ENCODE data around the gene SCO2. TPM values are rescaled to one million over a fixed set of nuclear protein-coding genes. Genes with fewer than 3 reads are reported as not detected.

The SCO2 gene
- total and polyA plus RNA-seq, 2 experiments from 2014 or later, result 2.0 to 11.2 TPM

GRCh38 chr22:50567721-50568252, 42.4 kb upstream of the SCO2 start:
- Histone ChIP-seq H3K79me2 (no peaks in the 10 kb centered on the region), H2AFZ (no peak overlapping the region), H3K4me1 (ENCODE audit: insufficient read depth) (peaks cover 12% of the 10 kb centered on the region), H3K9me3 (ENCODE audit: low read depth) (no peaks in the 10 kb centered on the region), H3K27ac (no peak overlapping the region), H3K27me3 (no peaks in the 10 kb centered on the region), H3K9me2 (replicated peaks; ENCODE audit: insufficient read depth) (no peaks in the 10 kb centered on the region), H3K36me3 (replicated peaks; ENCODE audit: insufficient read depth, low read depth) (no peaks in the 10 kb centered on the region), H3K4me2 (no peak overlapping the region), H3K4me3 (no peak overlapping the region), H4K20me1 (ENCODE audit: insufficient read depth, poor library complexity, severe bottlenecking) (no peaks in the 10 kb centered on the region)
- no peak for DNase-seq (ENCODE audit: low spot score)
- no peak for TF ChIP-seq CTCF (IDR thresholded peaks at IDR 0.05; ENCODE audit: poor library complexity)
- TF ChIP-seq EZH2phosphoT487 (IDR thresholded peaks at IDR 0.05; ENCODE audit: low read depth, severe bottlenecking, unreplicated experiment), result no peak
- no peak for TF ChIP-seq EZH2 (IDR thresholded peaks at IDR 0.05; ENCODE audit: borderline replicate concordance)
- 97% methylated on average over 7 of the region's 7 CpGs for WGBS (ENCODE audit: low lambda C conversion rate, missing lambda C conversion rate)

GRCh38 chr22:50564289-50564688, 38.9 kb upstream of the SCO2 start:
- no peak for DNase-seq (ENCODE audit: low spot score)
- Histone ChIP-seq H3K27ac (no peak overlapping the region), H2AFZ (no peak overlapping the region), H3K9me3 (ENCODE audit: low read depth) (no peaks in the 10 kb centered on the region), H3K79me2 (no peaks in the 10 kb centered on the region), H3K9me2 (replicated peaks; ENCODE audit: insufficient read depth) (no peaks in the 10 kb centered on the region), H4K20me1 (ENCODE audit: insufficient read depth, poor library complexity, severe bottlenecking) (no peaks in the 10 kb centered on the region), H3K36me3 (replicated peaks; ENCODE audit: insufficient read depth, low read depth) (no peaks in the 10 kb centered on the region), H3K4me1 (ENCODE audit: insufficient read depth) (peaks cover 12% of the 10 kb centered on the region), H3K27me3 (no peaks in the 10 kb centered on the region), H3K4me2 (peak overlapping the region; percentile 89), H3K4me3 (no peak overlapping the region)
- TF ChIP-seq EZH2phosphoT487 (IDR thresholded peaks at IDR 0.05; ENCODE audit: low read depth, severe bottlenecking, unreplicated experiment), result no peak
- TF ChIP-seq CTCF (IDR thresholded peaks at IDR 0.05; ENCODE audit: poor library complexity), result no peak
- TF ChIP-seq EZH2 (IDR thresholded peaks at IDR 0.05; ENCODE audit: borderline replicate concordance), result no peak
- WGBS (ENCODE audit: low lambda C conversion rate, missing lambda C conversion rate), result 95% methylated on average over 11 of the region's 11 CpGs

GRCh38 chr22:50563413-50564160, 38.2 kb upstream of the SCO2 start:
- H3K9me2 ChIP-seq (replicated peaks; ENCODE audit: insufficient read depth), result no peaks in the 10 kb centered on the region
- H3K4me3 ChIP-seq, result peak overlapping the region; percentile 37

More at GRCh38 chr22:50563413-50564160, 38.2 kb upstream of the SCO2 start:
- DNase-seq (ENCODE audit: low spot score), result no peak
- H4K20me1 ChIP-seq (ENCODE audit: insufficient read depth, poor library complexity, severe bottlenecking), result no peaks in the 10 kb centered on the region
- TF ChIP-seq CTCF (IDR thresholded peaks at IDR 0.05; ENCODE audit: poor library complexity) (no peak), EZH2phosphoT487 (IDR thresholded peaks at IDR 0.05; ENCODE audit: low read depth, severe bottlenecking, unreplicated experiment) (no peak), EZH2 (IDR thresholded peaks at IDR 0.05; ENCODE audit: borderline replicate concordance) (no peak)
- H3K27ac ChIP-seq, result peak overlapping the region; percentile 85
- H3K9me3 ChIP-seq (ENCODE audit: low read depth), result no peaks in the 10 kb centered on the region
- peak overlapping the region; percentile 89 for H3K4me2 ChIP-seq
- peaks cover 12% of the 10 kb centered on the region for H3K4me1 ChIP-seq (ENCODE audit: insufficient read depth)
- no peaks in the 10 kb centered on the region for H3K36me3 ChIP-seq (replicated peaks; ENCODE audit: insufficient read depth, low read depth)
- peak overlapping the region; percentile 63 for H2AFZ ChIP-seq
- no peaks in the 10 kb centered on the region for H3K79me2 ChIP-seq
- H3K27me3 ChIP-seq, result no peaks in the 10 kb centered on the region
- 30% methylated on average over 17 of the region's 17 CpGs for WGBS (ENCODE audit: low lambda C conversion rate, missing lambda C conversion rate)
